AG09309 (cell line): ENCODE data around the gene CFH.
"Not testable (repeated sequence)": the region's sequence is repeated elsewhere in the genome, so short reads cannot be mapped to it uniquely, and the experiment has no call there.

Experiments used
- DNase-seq: peaks from one replicate; pipeline ENCODE4 v3.0.0-alpha.2; 2010; ENCODE audit warnings: low read depth
- H3K4me3 ChIP-seq: 2 replicates; pipeline ENCODE4 v1.5.1; 2011; ENCODE audit warnings: mild to moderate bottlenecking, low read depth, low read length, moderate library complexity; ENCODE audit not compliant: control insufficient read depth
- CTCF ChIP-seq: IDR thresholded peaks from 2 replicates; pipeline ENCODE4 v1.5.1; 2011; ENCODE audit warnings: mild to moderate bottlenecking, low read depth, low read length, inconsistent platforms; ENCODE audit not compliant: insufficient read depth, control insufficient read depth; ENCODE audit errors: missing control alignments

Gene CFH

GRCh38 chr1:196733091-196733970, 81.5 kb downstream of the CFH start:
- DNase-seq = no peak
- no peak overlapping the region for H3K4me3 ChIP-seq
- no peak for TF ChIP-seq CTCF

- no peak overlapping the region for H3K4me3 ChIP-seq
- no peak for TF ChIP-seq CTCF
- DNase-seq = no peak
Measured at GRCh38 chr1:196734006-196734405, 82.2 kb downstream of the CFH start.

GRCh38 chr1:196734460-196734859, 82.6 kb downstream of the CFH start:
- TF ChIP-seq CTCF = no peak
- no peak overlapping the region for H3K4me3 ChIP-seq
- DNase-seq = no peak

- TF ChIP-seq CTCF = no peak
Measured at GRCh38 chr1:196738730-196739129, 86.9 kb downstream of the CFH start.

GRCh38 chr1:196743244-196743643, 91.4 kb downstream of the CFH start:
- TF ChIP-seq CTCF = peak; percentile 22
- H3K4me3 ChIP-seq, DNase-seq: not testable (repeated sequence)

More at GRCh38 chr1:196738730-196739129, 86.9 kb downstream of the CFH start:
- H3K4me3 ChIP-seq = no peak overlapping the region
- no peak for DNase-seq

GRCh38 chr1:196765019-196765740, 113.3 kb downstream of the CFH start:
- DNase-seq, H3K4me3 ChIP-seq: not testable (repeated sequence)

- not testable (repeated sequence) for H3K4me3 ChIP-seq, DNase-seq
Measured at GRCh38 chr1:196769823-196770222, 118.0 kb downstream of the CFH start.

GRCh38 chr1:196773713-196774112, 121.9 kb downstream of the CFH start:
- DNase-seq = no peak

More at GRCh38 chr1:196773713-196774112, 121.9 kb downstream of the CFH start:
- no peak overlapping the region for H3K4me3 ChIP-seq
- no peak for TF ChIP-seq CTCF
